Central memory CD4-positive, alpha-beta T cell (primary cell): ENCODE results near the gene CUX1.
"Not testable (repeated sequence)": the region's sequence is repeated elsewhere in the genome, so short reads cannot be mapped to it uniquely, and the experiment has no call there.

ENCODE experiments used
- DNase-seq: peaks from one replicate; pipeline ENCODE4 v3.0.0; 2022

The CUX1 gene

GRCh38 chr7:101988060-101988459 is 170.6 kb downstream of the CUX1 start:
- not testable (repeated sequence) for DNase-seq

- DNase-seq = no peak
Observed at GRCh38 chr7:101988513-101988912, 171.1 kb downstream of the CUX1 start.

- DNase-seq = no peak
Observed at GRCh38 chr7:101989101-101989500, 171.7 kb downstream of the CUX1 start.

- no peak for DNase-seq
Observed at GRCh38 chr7:101990811-101991418, 173.5 kb downstream of the CUX1 start.

- no peak for DNase-seq
Observed at GRCh38 chr7:101991860-101992259, 174.4 kb downstream of the CUX1 start.

GRCh38 chr7:101993311-101993710 is 175.9 kb downstream of the CUX1 start:
- DNase-seq = no peak

- no peak for DNase-seq
Observed at GRCh38 chr7:101995121-101995520, 177.7 kb downstream of the CUX1 start.

- no peak for DNase-seq
Observed at GRCh38 chr7:101996131-101996691, 178.8 kb downstream of the CUX1 start.

GRCh38 chr7:101996876-101997275 is 179.4 kb downstream of the CUX1 start:
- no peak for DNase-seq

GRCh38 chr7:101998029-101998905 is 180.8 kb downstream of the CUX1 start:
- no peak for DNase-seq

- no peak for DNase-seq
Observed at GRCh38 chr7:101998906-101999240, 181.4 kb downstream of the CUX1 start.

- no peak for DNase-seq
Observed at GRCh38 chr7:101999393-101999792, 182.0 kb downstream of the CUX1 start.

- DNase-seq = no peak
Observed at GRCh38 chr7:102000123-102000522, 182.7 kb downstream of the CUX1 start.

GRCh38 chr7:102004229-102004628 is 186.8 kb downstream of the CUX1 start:
- no peak for DNase-seq

GRCh38 chr7:102004848-102005247 is 187.4 kb downstream of the CUX1 start:
- no peak for DNase-seq

GRCh38 chr7:102005933-102006480 is 188.6 kb downstream of the CUX1 start:
- no peak for DNase-seq

- DNase-seq = no peak
Observed at GRCh38 chr7:102006695-102007094, 189.3 kb downstream of the CUX1 start.

GRCh38 chr7:102008535-102009262 is 191.3 kb downstream of the CUX1 start:
- DNase-seq = no peak

GRCh38 chr7:102009628-102010027 is 192.2 kb downstream of the CUX1 start:
- DNase-seq = no peak

- not testable (repeated sequence) for DNase-seq
Observed at GRCh38 chr7:102012112-102012830, 194.8 kb downstream of the CUX1 start.

- DNase-seq = no peak
Observed at GRCh38 chr7:102012941-102013461, 195.6 kb downstream of the CUX1 start.

- DNase-seq = no peak
Observed at GRCh38 chr7:102018876-102019275, 201.4 kb downstream of the CUX1 start.
